Gastrocnemius medialis (tissue), 4 donors: ENCODE data around the gene KLB.
A peak's percentile ranks its signal among the peaks of the same experiment; 100 is the strongest.

Experiments used
- POLR2A ChIP-seq, 2 donors: fragments of 450-650 bp; IDR thresholded peaks; one replicate each; pipeline ENCODE4 v1.6.1; 2017; ENCODE audit warnings: antibody characterized with exemption in 2 of 2, mild to moderate bottlenecking in 2 of 2, moderate library complexity in 2 of 2
- TF ChIP-seq, protein P1 (sequence below), 5 experiments: fragments of 450-650 bp in 3 of 5; fragments of 200-600 bp in 2 of 5; sonication (generic) in 2 of 5; IDR thresholded peaks in 4 of 5; conservative IDR thresholded peaks in 1 of 5; 1 replicate in 4 of 5; 2 replicates in 1 of 5; pipeline ENCODE4 v1.5.1; 2016 to 2019; ENCODE audit warnings: antibody characterized with exemption in 5 of 5, mild to moderate bottlenecking in 3 of 5, moderate library complexity in 3 of 5

DNA sequence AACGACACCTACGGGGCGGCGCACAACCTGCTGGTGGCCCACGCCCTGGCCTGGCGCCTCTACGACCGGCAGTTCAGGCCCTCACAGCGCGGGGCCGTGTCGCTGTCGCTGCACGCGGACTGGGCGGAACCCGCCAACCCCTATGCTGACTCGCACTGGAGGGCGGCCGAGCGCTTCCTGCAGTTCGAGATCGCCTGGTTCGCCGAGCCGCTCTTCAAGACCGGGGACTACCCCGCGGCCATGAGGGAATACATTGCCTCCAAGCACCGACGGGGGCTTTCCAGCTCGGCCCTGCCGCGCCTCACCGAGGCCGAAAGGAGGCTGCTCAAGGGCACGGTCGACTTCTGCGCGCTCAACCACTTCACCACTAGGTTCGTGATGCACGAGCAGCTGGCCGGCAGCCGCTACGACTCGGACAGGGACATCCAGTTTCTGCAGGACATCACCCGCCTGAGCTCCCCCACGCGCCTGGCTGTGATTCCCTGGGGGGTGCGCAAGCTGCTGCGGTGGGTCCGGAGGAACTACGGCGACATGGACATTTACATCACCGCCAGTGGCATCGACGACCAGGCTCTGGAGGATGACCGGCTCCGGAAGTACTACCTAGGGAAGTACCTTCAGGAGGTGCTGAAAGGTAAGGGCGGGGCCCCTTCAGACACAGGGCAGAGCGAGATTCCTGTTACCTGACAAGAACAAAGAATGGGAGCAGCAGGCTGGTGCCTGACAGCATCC is 40.3 kb downstream of the KLB start:
- TF ChIP-seq, protein P1, sequence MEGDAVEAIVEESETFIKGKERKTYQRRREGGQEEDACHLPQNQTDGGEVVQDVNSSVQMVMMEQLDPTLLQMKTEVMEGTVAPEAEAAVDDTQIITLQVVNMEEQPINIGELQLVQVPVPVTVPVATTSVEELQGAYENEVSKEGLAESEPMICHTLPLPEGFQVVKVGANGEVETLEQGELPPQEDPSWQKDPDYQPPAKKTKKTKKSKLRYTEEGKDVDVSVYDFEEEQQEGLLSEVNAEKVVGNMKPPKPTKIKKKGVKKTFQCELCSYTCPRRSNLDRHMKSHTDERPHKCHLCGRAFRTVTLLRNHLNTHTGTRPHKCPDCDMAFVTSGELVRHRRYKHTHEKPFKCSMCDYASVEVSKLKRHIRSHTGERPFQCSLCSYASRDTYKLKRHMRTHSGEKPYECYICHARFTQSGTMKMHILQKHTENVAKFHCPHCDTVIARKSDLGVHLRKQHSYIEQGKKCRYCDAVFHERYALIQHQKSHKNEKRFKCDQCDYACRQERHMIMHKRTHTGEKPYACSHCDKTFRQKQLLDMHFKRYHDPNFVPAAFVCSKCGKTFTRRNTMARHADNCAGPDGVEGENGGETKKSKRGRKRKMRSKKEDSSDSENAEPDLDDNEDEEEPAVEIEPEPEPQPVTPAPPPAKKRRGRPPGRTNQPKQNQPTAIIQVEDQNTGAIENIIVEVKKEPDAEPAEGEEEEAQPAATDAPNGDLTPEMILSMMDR (IDR thresholded peaks at IDR 0.05 in 4 of 5, conservative IDR thresholded peaks at IDR 0.05 in 1 of 5) = peak in 1 of 5 experiments; percentile 27
- no peak for TF ChIP-seq POLR2A (IDR thresholded peaks at IDR 0.05)
